ENCODE results near the gene GLRX.

The GLRX gene

DNA sequence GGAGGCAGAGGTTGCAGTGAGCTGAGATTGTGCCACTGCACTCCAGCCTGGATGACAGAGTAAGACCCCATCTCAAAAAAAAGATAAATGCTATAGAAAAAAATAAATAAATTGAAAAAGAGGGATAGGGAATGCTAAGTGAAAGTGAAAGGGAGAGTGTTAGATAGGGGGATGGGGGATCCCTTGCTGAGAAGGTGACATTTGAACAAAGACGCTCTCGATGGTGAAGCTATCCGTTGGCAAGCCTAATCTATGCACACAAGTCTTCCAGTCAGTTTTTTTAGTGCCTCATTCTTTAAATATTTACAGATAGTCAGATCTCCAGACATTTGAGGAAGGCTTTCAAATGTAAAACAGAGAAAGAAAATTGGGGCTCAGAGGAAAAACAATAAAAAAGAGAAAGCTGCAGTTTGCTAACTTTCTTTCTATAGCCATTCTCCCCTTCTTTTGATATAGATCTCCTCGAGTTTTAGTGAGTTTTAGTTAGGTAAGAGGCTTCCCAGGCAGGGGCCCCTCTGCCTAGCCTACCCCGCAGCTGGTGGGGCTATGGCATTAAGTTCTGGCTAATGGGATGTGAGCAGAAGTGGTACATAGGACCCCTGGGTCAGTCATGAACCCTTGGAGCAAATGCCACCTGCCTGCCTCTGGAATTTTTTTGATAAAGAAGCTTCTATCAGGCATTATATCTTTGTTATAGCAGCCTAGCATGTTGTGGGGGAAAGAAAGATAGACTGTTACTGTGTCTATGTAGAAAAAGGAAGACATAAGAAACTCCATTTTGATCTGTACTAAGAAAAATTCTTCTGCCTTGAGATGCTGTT is 12.0 kb downstream of the GLRX start:
- TF ChIP-seq PKNOX1 (IDR thresholded peaks at IDR 0.05), result no peak
- no peak for TF ChIP-seq LEF1 (IDR thresholded peaks at IDR 0.05; ENCODE audit: borderline replicate concordance)
- ChIA-PET CTCF (no interaction called here), POLR2A (no interaction called here)
- DNase-seq (ENCODE audit: extremely low spot score), result no peak

DNA sequence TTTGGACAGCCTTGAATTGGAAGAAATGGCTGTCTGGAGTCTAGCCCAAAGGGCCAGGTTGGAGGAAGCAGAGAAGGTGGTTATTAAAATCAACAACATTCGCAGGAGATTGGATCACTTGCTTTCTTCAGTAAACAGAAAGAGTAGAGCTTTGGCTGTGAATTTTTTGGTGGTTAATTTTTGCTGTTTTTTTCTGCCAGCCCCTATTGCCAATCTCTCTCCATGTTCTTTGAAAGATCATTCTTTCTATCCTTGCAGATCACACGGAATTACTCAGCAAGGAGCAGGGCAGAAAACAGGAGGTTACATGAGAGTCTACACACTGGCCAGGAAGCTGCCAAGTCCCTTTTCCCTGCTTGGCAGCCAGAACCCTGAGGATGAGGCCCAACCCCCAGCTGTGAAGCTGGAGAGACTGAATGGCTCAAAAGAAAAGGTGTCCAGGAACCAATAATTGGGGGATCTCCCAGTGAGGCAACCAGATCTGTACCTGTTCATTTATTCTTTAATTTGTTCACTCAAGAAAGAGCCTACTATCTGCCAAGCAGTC is 13.0 kb downstream of the GLRX start:
- TF ChIP-seq NFRKB (IDR thresholded peaks at IDR 0.05), result no peak
- no peak for TF ChIP-seq CTBP1 (IDR thresholded peaks at IDR 0.05; ENCODE audit: borderline replicate concordance)
- no peak for TF ChIP-seq ARNT (IDR thresholded peaks at IDR 0.05)
- no peak for TF ChIP-seq FOXA1 (IDR thresholded peaks at IDR 0.05)
- TF ChIP-seq FOXM1 (IDR thresholded peaks at IDR 0.05; ENCODE audit: borderline replicate concordance), result no peak
- no peak for TF ChIP-seq LEF1 (IDR thresholded peaks at IDR 0.05; ENCODE audit: borderline replicate concordance)
- no peak for TF ChIP-seq SUZ12 (IDR thresholded peaks at IDR 0.05)
- TF ChIP-seq L3MBTL2 (conservative IDR thresholded peaks at IDR 0.05), result no peak
- TF ChIP-seq PKNOX1 (IDR thresholded peaks at IDR 0.05), result no peak
- TF ChIP-seq FOXK2 (IDR thresholded peaks at IDR 0.05), result no peak
- TF ChIP-seq SP1 (IDR thresholded peaks at IDR 0.05), result no peak
- no peak for TF ChIP-seq ZNF384 (IDR thresholded peaks at IDR 0.05)
- TF ChIP-seq BHLHE40 (IDR thresholded peaks at IDR 0.05; ENCODE audit: borderline replicate concordance), result no peak
- TF ChIP-seq ELF4 (IDR thresholded peaks at IDR 0.05), result no peak
- no peak for TF ChIP-seq HDGF (IDR thresholded peaks at IDR 0.05; ENCODE audit: borderline replicate concordance)
- TF ChIP-seq TARDBP (IDR thresholded peaks at IDR 0.05), result no peak
- CTCF ChIA-PET, result no interaction called here
- POLR2A ChIA-PET, result no interaction called here
- no peak for DNase-seq (ENCODE audit: extremely low spot score)

- no peak for TF ChIP-seq PKNOX1 (IDR thresholded peaks at IDR 0.05)
- TF ChIP-seq L3MBTL2 (conservative IDR thresholded peaks at IDR 0.05), result no peak
- TF ChIP-seq ZNF384 (IDR thresholded peaks at IDR 0.05), result no peak
- TF ChIP-seq LEF1 (IDR thresholded peaks at IDR 0.05; ENCODE audit: borderline replicate concordance), result no peak
- TF ChIP-seq FOXM1 (IDR thresholded peaks at IDR 0.05; ENCODE audit: borderline replicate concordance), result no peak
- no peak for TF ChIP-seq FOXA1 (IDR thresholded peaks at IDR 0.05)
- no peak for TF ChIP-seq CTBP1 (IDR thresholded peaks at IDR 0.05; ENCODE audit: borderline replicate concordance)
- TF ChIP-seq BHLHE40 (IDR thresholded peaks at IDR 0.05; ENCODE audit: borderline replicate concordance), result no peak
- TF ChIP-seq FOXK2 (IDR thresholded peaks at IDR 0.05), result no peak
- ChIA-PET POLR2A (interaction anchor here (0.9 to 2.5 kb wide), 3 partner anchors 15 to 28 kb away, joined by 3 to 9 read pairs (median 3); no protein-coding TSS in a partner anchor), CTCF (interaction anchor here (1.6 kb wide), 1 partner anchor 30 kb away, joined by 3 read pairs; no protein-coding TSS in a partner anchor)
- DNase-seq (ENCODE audit: extremely low spot score), result peak; percentile 57
Measured at GRCh38 chr5:95808686-95809413, 13.7 kb downstream of the GLRX start.

GRCh38 chr5:95808013-95808685 is 14.4 kb downstream of the GLRX start:
- ChIA-PET CTCF (interaction anchor here (1.6 kb wide), 1 partner anchor 29 kb away, joined by 3 read pairs; no protein-coding TSS in a partner anchor), POLR2A (interaction anchor here (0.9 to 2.5 kb wide), 3 partner anchors 15 to 28 kb away, joined by 3 to 9 read pairs (median 3); no protein-coding TSS in a partner anchor)

GRCh38 chr5:95806687-95807086 is 15.8 kb downstream of the GLRX start:
- POLR2A ChIA-PET, result interaction anchor here (2.5 kb wide), 1 partner anchor 28 kb away, joined by 9 read pairs; no protein-coding TSS in a partner anchor
- CTCF ChIA-PET, result no interaction called here
- no peak for TF ChIP-seq TARDBP (IDR thresholded peaks at IDR 0.05)
- TF ChIP-seq FOXM1 (IDR thresholded peaks at IDR 0.05; ENCODE audit: borderline replicate concordance), result no peak
- no peak for TF ChIP-seq SP1 (IDR thresholded peaks at IDR 0.05)
- TF ChIP-seq LEF1 (IDR thresholded peaks at IDR 0.05; ENCODE audit: borderline replicate concordance), result no peak
- TF ChIP-seq ZNF384 (IDR thresholded peaks at IDR 0.05), result no peak
- TF ChIP-seq SUZ12 (IDR thresholded peaks at IDR 0.05), result no peak
- TF ChIP-seq PKNOX1 (IDR thresholded peaks at IDR 0.05), result no peak
- TF ChIP-seq FOXA1 (IDR thresholded peaks at IDR 0.05), result no peak
- TF ChIP-seq ELF4 (IDR thresholded peaks at IDR 0.05), result no peak
- no peak for DNase-seq (ENCODE audit: extremely low spot score)

More at GRCh38 chr5:95808013-95808685, 14.4 kb downstream of the GLRX start:
- DNase-seq (ENCODE audit: extremely low spot score), result no peak
- TF ChIP-seq L3MBTL2 (conservative IDR thresholded peaks at IDR 0.05) (no peak), ZNF384 (IDR thresholded peaks at IDR 0.05) (no peak), CTBP1 (IDR thresholded peaks at IDR 0.05; ENCODE audit: borderline replicate concordance) (no peak), BHLHE40 (IDR thresholded peaks at IDR 0.05; ENCODE audit: borderline replicate concordance) (no peak), FOXM1 (IDR thresholded peaks at IDR 0.05; ENCODE audit: borderline replicate concordance) (no peak), FOXA1 (IDR thresholded peaks at IDR 0.05) (no peak), HDGF (IDR thresholded peaks at IDR 0.05; ENCODE audit: borderline replicate concordance) (no peak), SUZ12 (IDR thresholded peaks at IDR 0.05) (no peak), TARDBP (IDR thresholded peaks at IDR 0.05) (no peak), FOXK2 (IDR thresholded peaks at IDR 0.05) (no peak)
